Neural cell (in vitro differentiated cells): ENCODE data around the gene HPN. TPM values are rescaled to one million over a fixed set of nuclear protein-coding genes. Genes with fewer than 3 reads are reported as not detected.

ENCODE experiments used
- H2AFZ ChIP-seq: fragments of 200-600, 300-800 bp; sonication (generic), shearing (Covaris generic); 2 replicates; pipeline ENCODE4 v1.6.0; 2014; ENCODE audit warnings: low read depth, mild to moderate bottlenecking, antibody characterized with exemption, low read length, moderate library complexity
- H3F3A ChIP-seq: fragments of 200-600 bp; shearing (Covaris generic); 2 replicates; pipeline ENCODE4 v1.6.1; 2016; ENCODE audit warnings: mild to moderate bottlenecking, moderate library complexity, mixed read lengths, antibody characterized with exemption, low read length; ENCODE audit not compliant: insufficient read depth, poor library complexity, severe bottlenecking
- H3K27ac ChIP-seq: fragments of 200-600, 300-800 bp; sonication (generic), shearing (Covaris generic); 2 replicates; pipeline ENCODE4 v1.5.1; 2014; ENCODE audit warnings: mild to moderate bottlenecking, low read length, moderate library complexity
- H3K27me3 ChIP-seq: fragments of 300-800, 200-600 bp; sonication (generic), shearing (Covaris generic); 2 replicates; pipeline ENCODE4 v1.6.0; 2014; ENCODE audit warnings: mild to moderate bottlenecking, low read depth, low read length, moderate library complexity; ENCODE audit not compliant: insufficient read depth
- H3K36me3 ChIP-seq: fragments of 300-800, 200-600 bp; sonication (generic), shearing (Covaris generic); 2 replicates; pipeline ENCODE4 v1.5.1; 2014; ENCODE audit warnings: mild to moderate bottlenecking, antibody characterized with exemption, low read length, moderate library complexity; ENCODE audit not compliant: insufficient read depth
- H3K4me2 ChIP-seq: fragments of 300-800, 200-600 bp; sonication (generic), shearing (Covaris generic); 2 replicates; pipeline ENCODE4 v1.6.0; 2014; ENCODE audit warnings: mild to moderate bottlenecking, low read length
- H3K4me3 ChIP-seq: fragments of 300-800, 200-600 bp; sonication (generic), shearing (Covaris generic); 2 replicates; pipeline ENCODE4 v1.5.1; 2014; ENCODE audit warnings: mild to moderate bottlenecking, low read length, moderate library complexity
- H3K79me2 ChIP-seq: fragments of 200-600 bp; shearing (Covaris generic); replicated peaks from 2 replicates; pipeline ENCODE4 v1.6.0; 2014; ENCODE audit warnings: mild to moderate bottlenecking, low read length, moderate library complexity; ENCODE audit not compliant: insufficient read depth
- H3K9ac ChIP-seq: fragments of 300-800, 200-600 bp; sonication (generic), shearing (Covaris generic); 2 replicates; pipeline ENCODE4 v1.6.1; 2016; ENCODE audit warnings: mild to moderate bottlenecking, low read length, mixed read lengths
- H3K9me2 ChIP-seq: fragments of 200-600 bp; shearing (Covaris generic); 2 replicates; pipeline ENCODE4 v1.6.1; 2016; ENCODE audit warnings: mild to moderate bottlenecking, low read length, mixed read lengths; ENCODE audit not compliant: insufficient read depth
- H3K9me3 ChIP-seq: fragments of 200-600, 300-800 bp; sonication (generic), shearing (Covaris generic); 2 replicates; pipeline ENCODE4 v1.6.1; 2016; ENCODE audit warnings: mild to moderate bottlenecking, mixed run types, low read length, moderate library complexity, mixed read lengths
- H4K20me1 ChIP-seq: fragments of 200-600 bp; shearing (Covaris generic); 2 replicates; pipeline ENCODE4 v1.6.1; 2016; ENCODE audit warnings: mild to moderate bottlenecking, mixed run types; ENCODE audit not compliant: insufficient read depth
- CTCF ChIP-seq: fragments of 450-650 bp; IDR thresholded peaks from 2 replicates; pipeline ENCODE4 v1.5.1; 2014; ENCODE audit warnings: antibody characterized with exemption, mild to moderate bottlenecking, moderate library complexity; ENCODE audit not compliant: poor library complexity, severe bottlenecking
- EP300 ChIP-seq: fragments of 450-650 bp; conservative IDR thresholded peaks from 2 replicates; pipeline ENCODE4 v1.6.1; 2014; ENCODE audit warnings: antibody characterized with exemption, mild to moderate bottlenecking, moderate library complexity; ENCODE audit not compliant: poor library complexity, severe bottlenecking
- EZH2 ChIP-seq: fragments of 200-600, 300-800 bp; shearing (Covaris generic), sonication (generic); IDR thresholded peaks from 2 replicates; pipeline ENCODE4 v1.6.1; 2014; ENCODE audit warnings: antibody characterized with exemption, low read length, borderline replicate concordance, mild to moderate bottlenecking; ENCODE audit not compliant: insufficient read depth, poor library complexity, severe bottlenecking
- MXI1 ChIP-seq: fragments of 450-650 bp; conservative IDR thresholded peaks from 2 replicates; pipeline ENCODE4 v1.6.1; 2014; ENCODE audit warnings: antibody characterized with exemption, mild to moderate bottlenecking; ENCODE audit not compliant: poor library complexity, severe bottlenecking
- POLR2AphosphoS5 ChIP-seq: IDR thresholded peaks from 2 replicates; pipeline ENCODE4 v1.6.1; 2012
- RAD21 ChIP-seq: fragments of 450-650 bp; conservative IDR thresholded peaks from 2 replicates; pipeline ENCODE4 v1.6.1; 2014; ENCODE audit warnings: antibody characterized with exemption, mild to moderate bottlenecking, moderate library complexity
- REST ChIP-seq: IDR thresholded peaks from 2 replicates; pipeline ENCODE4 v1.6.1; 2012; ENCODE audit warnings: borderline replicate concordance
- SMC3 ChIP-seq: fragments of 450-650 bp; conservative IDR thresholded peaks from 2 replicates; pipeline ENCODE4 v1.6.1; 2014; ENCODE audit warnings: antibody characterized with exemption, mild to moderate bottlenecking, moderate library complexity; ENCODE audit not compliant: poor library complexity
- TAF1 ChIP-seq: IDR thresholded peaks from 2 replicates; pipeline ENCODE4 v1.6.1; 2012; ENCODE audit warnings: low read depth
- polyA plus RNA-seq: library from polyadenylated mRNA; depleted of rRNA; stranded (reverse); fragments of >200 nt; gene quantifications from 2 replicates; pipeline ENCODE4 v1.2.3, GENCODE V29; 2014

The HPN gene
- polyA plus RNA-seq, 1 donor from 2014 or later: 0.15 TPM

- H4K20me1 ChIP-seq: no peaks in the 10 kb centered on the region
- no peaks in the 10 kb centered on the region for H3K79me2 ChIP-seq
- no peak overlapping the region for H3K4me2 ChIP-seq
- no peak overlapping the region for H3K9ac ChIP-seq
- no peaks in the 10 kb centered on the region for H3F3A ChIP-seq
- no peak overlapping the region for H3K4me3 ChIP-seq
- H3K27ac ChIP-seq: no peak overlapping the region
- H3K27me3 ChIP-seq: no peaks in the 10 kb centered on the region
- TF ChIP-seq TAF1: no peak
- TF ChIP-seq EP300: no peak
- TF ChIP-seq EZH2: no peak
- no peaks in the 10 kb centered on the region for H3K36me3 ChIP-seq
- H3K9me3 ChIP-seq: no peaks in the 10 kb centered on the region
- H2AFZ ChIP-seq: no peak overlapping the region
- no peaks in the 10 kb centered on the region for H3K9me2 ChIP-seq
Measured at GRCh38 chr19:35108730-35109129, 67.2 kb downstream of the HPN start.

DNA sequence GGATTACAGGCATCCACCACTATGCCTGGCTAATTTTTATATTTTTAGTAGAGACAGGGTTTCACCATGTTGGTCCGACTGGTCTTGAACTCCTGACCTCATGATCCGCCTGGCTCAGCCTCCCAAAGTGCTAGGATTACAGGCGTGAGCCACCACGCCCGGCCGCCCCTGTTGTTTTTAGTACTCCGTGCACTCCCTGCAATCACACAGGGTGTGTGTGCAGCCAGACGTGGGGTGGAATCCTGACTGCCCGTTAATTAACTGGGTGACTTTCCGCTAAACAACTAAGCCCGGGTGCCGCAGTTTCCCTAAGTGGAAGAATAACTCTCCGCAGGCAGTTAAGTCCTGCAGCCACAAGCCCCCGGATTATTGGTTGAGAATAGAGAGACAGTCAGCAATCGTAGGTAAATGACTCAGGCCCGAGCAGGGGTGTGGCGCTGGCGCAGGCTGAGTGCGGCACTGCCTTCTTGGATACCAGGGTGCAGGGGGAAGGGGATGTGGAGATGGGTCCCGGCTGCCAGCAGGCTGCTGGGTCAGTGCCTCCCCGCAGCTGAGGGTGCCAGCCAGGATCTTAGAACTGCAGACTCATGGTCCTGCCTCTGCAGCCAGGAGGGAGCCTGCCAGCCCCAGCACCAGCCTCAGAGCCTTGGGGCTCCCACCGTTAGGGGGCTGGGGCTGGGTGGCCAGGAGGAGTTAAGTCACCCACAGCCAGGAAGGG is 68.0 kb downstream of the HPN start:
- H3F3A ChIP-seq: no peaks in the 10 kb centered on the region
- H2AFZ ChIP-seq: no peak overlapping the region
- H3K9me3 ChIP-seq: no peaks in the 10 kb centered on the region
- no peak for TF ChIP-seq TAF1
- no peak for TF ChIP-seq POLR2AphosphoS5
- TF ChIP-seq EP300: no peak
- TF ChIP-seq EZH2: no peak
- TF ChIP-seq MXI1: no peak
- no peak for TF ChIP-seq CTCF
- no peak for TF ChIP-seq SMC3
- TF ChIP-seq REST: no peak
- TF ChIP-seq RAD21: no peak
- no peak overlapping the region for H3K4me3 ChIP-seq
- H3K27ac ChIP-seq: no peak overlapping the region
- no peaks in the 10 kb centered on the region for H3K36me3 ChIP-seq
- H3K4me2 ChIP-seq: no peak overlapping the region
- H3K9me2 ChIP-seq: no peaks in the 10 kb centered on the region
- H3K79me2 ChIP-seq: no peaks in the 10 kb centered on the region
- H4K20me1 ChIP-seq: no peaks in the 10 kb centered on the region
- H3K9ac ChIP-seq: no peak overlapping the region
- H3K27me3 ChIP-seq: no peaks in the 10 kb centered on the region
